Nephron (organoid): ENCODE results near the gene SERPINB10.

ENCODE experiments used
- H3K27ac Mint-ChIP-seq, 3 experiments: 2 replicates each; pipeline ENCODE4 v1.8.0; 2020; ENCODE audit warnings: mixed read lengths in 3 of 3, mild to moderate bottlenecking in 2 of 3, moderate library complexity in 1 of 3
- H3K27me3 Mint-ChIP-seq: 2 replicates; pipeline ENCODE4 v1.8.0; 2021; ENCODE audit warnings: low read depth, mild to moderate bottlenecking, moderate library complexity, mixed read lengths
- H3K36me3 Mint-ChIP-seq: 2 replicates; pipeline ENCODE4 v1.8.0; 2020; ENCODE audit warnings: low read depth, mixed read lengths
- H3K4me1 Mint-ChIP-seq: 2 replicates; pipeline ENCODE4 v1.8.0; 2020; ENCODE audit warnings: mixed read lengths
- H3K4me3 Mint-ChIP-seq, 3 experiments: 2 replicates each; pipeline ENCODE4 v1.8.0; 2020; ENCODE audit warnings: mild to moderate bottlenecking in 3 of 3, mixed read lengths in 3 of 3, moderate library complexity in 2 of 3
- H3K9me3 Mint-ChIP-seq: 2 replicates; pipeline ENCODE4 v1.8.0; 2020; ENCODE audit warnings: mixed read lengths
- TF ChIP-seq, protein P1 (sequence below), 3 experiments: fragments of 200-600 bp; sonication (generic); IDR thresholded peaks; one replicate each; pipeline ENCODE4 v1.5.0; 2021; ENCODE audit warnings: antibody characterized with exemption in 3 of 3; ENCODE audit not compliant: unreplicated experiment in 3 of 3

The SERPINB10 gene

DNA sequence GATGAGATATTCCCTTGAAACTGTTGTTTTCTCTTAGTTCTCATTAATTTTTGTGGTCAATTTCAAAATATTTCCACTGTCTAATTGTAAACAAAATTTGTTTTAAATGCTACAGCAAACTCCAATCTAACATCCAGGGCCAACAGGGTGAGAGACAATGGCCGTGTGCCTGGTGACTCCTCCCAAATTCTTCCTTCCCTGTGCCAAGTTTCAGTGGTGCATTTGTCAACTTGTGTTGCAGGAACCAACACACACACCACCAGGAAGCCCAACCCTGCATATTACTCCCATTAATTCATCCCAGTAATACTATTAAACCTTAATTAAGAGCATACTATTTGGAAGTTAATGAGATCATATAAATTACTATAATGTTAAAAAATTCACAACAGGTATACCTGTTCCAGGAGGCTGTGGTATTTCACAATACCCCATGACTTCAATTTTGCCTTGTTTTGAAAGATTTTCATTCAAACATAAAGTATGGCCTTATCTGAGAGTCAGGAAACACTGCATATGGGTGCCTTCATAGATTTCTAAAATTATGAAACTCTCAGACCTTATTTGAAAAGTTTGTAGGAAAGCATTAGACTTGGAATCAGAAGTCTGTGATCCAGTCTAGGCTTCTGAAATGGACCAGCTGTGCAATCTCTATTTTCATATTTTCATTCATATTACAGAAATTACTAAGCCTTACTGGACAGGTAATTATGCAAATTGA lies 19.1 kb upstream of the SERPINB10 start:
- Mint-ChIP-seq H3K9me3 (no peaks in the 10 kb centered on the region), H3K4me3 (no peak overlapping the region), H3K27ac (no peak overlapping the region), H3K36me3 (no peaks in the 10 kb centered on the region), H3K27me3 (peaks cover 4% of the 10 kb centered on the region), H3K4me1 (no peaks in the 10 kb centered on the region)
- TF ChIP-seq, protein P1, sequence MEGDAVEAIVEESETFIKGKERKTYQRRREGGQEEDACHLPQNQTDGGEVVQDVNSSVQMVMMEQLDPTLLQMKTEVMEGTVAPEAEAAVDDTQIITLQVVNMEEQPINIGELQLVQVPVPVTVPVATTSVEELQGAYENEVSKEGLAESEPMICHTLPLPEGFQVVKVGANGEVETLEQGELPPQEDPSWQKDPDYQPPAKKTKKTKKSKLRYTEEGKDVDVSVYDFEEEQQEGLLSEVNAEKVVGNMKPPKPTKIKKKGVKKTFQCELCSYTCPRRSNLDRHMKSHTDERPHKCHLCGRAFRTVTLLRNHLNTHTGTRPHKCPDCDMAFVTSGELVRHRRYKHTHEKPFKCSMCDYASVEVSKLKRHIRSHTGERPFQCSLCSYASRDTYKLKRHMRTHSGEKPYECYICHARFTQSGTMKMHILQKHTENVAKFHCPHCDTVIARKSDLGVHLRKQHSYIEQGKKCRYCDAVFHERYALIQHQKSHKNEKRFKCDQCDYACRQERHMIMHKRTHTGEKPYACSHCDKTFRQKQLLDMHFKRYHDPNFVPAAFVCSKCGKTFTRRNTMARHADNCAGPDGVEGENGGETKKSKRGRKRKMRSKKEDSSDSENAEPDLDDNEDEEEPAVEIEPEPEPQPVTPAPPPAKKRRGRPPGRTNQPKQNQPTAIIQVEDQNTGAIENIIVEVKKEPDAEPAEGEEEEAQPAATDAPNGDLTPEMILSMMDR (IDR thresholded peaks at IDR 0.05; ENCODE audit: unreplicated experiment in 3 of 3) = no peak

DNA sequence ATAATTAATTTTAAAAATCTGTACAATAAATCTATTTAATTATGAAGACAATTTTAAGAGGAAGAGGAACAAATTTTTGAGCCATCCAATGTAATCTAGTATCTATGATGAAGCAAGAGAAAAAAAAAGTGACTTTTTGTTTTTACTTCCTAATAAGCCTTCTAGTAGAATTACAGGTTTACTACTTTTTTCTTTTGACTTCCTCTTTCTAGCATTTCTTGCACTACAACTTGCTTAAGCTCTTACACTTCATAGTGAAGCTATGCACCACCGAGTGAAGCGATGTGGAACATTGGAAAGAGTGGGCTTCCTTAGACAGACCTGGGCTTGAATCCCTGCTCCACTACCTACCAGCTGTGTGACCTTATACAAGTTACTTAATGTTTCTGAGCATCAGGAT lies 18.1 kb upstream of the SERPINB10 start:
- H3K36me3 Mint-ChIP-seq = no peaks in the 10 kb centered on the region
- no peaks in the 10 kb centered on the region for H3K9me3 Mint-ChIP-seq
- no peak overlapping the region for H3K27ac Mint-ChIP-seq
- no peak overlapping the region for H3K4me3 Mint-ChIP-seq
- TF ChIP-seq, protein P1 (IDR thresholded peaks at IDR 0.05; ENCODE audit: unreplicated experiment in 3 of 3) = no peak
- H3K27me3 Mint-ChIP-seq = peaks cover 4% of the 10 kb centered on the region
- H3K4me1 Mint-ChIP-seq = no peaks in the 10 kb centered on the region

DNA sequence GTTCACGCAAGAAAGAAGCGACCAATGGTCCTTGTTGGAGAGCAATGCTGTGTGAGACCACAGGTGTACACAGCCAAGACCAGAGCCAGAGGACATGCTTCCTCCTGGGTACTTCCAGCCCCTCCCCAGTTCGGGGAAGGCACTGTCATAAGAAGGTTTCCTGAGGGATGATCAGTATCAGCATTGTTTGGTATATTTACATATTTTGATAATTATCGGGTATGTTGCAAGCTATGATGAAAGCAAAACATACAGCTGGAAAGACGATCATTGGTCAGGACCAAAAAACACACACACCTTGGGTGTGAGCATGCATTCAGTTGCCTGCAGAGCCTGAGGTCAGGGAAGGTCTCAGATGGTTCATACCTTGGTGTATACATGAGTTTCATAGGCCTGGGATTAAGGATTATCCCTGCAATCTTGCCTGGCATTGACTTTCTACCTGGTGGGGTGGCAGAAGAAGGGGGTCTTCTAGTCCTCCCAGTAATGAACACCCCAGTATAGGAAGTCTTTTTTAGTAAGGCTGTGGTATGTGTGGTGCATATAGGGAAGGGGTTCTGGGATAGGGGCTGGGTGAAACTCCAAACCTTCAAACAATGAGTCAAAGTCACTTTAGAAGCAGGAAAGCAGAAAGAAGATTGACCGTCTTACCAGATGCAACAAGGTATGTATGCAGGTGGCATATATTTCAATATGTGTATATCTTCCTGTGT lies 17.4 kb upstream of the SERPINB10 start:
- Mint-ChIP-seq H3K27ac (no peak overlapping the region), H3K9me3 (no peaks in the 10 kb centered on the region), H3K27me3 (peaks cover 4% of the 10 kb centered on the region), H3K36me3 (no peaks in the 10 kb centered on the region), H3K4me3 (no peak overlapping the region), H3K4me1 (no peaks in the 10 kb centered on the region)
- TF ChIP-seq, protein P1 (IDR thresholded peaks at IDR 0.05; ENCODE audit: unreplicated experiment in 3 of 3) = no peak

DNA sequence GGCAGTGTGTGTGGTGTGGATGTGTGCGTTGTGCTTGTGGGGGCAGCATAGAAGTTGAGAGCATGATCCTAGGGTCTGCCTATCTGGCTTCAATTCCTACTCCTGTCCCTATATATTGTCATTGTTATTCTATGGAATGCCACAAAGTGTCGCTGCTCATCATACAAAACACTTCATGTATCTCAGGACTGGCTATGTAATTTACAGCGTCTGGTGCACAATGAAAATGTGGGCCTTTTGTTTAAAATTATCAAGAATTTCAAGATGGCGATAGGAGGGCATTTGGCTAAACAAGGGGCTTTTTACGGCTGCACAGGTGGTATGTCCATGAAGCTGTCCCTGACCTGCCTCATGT lies 16.8 kb upstream of the SERPINB10 start:
- Mint-ChIP-seq H3K36me3 (no peaks in the 10 kb centered on the region), H3K27me3 (peaks cover 4% of the 10 kb centered on the region), H3K4me3 (no peak overlapping the region), H3K9me3 (no peaks in the 10 kb centered on the region), H3K27ac (no peak overlapping the region), H3K4me1 (no peaks in the 10 kb centered on the region)
- TF ChIP-seq, protein P1 (IDR thresholded peaks at IDR 0.05; ENCODE audit: unreplicated experiment in 3 of 3) = no peak

DNA sequence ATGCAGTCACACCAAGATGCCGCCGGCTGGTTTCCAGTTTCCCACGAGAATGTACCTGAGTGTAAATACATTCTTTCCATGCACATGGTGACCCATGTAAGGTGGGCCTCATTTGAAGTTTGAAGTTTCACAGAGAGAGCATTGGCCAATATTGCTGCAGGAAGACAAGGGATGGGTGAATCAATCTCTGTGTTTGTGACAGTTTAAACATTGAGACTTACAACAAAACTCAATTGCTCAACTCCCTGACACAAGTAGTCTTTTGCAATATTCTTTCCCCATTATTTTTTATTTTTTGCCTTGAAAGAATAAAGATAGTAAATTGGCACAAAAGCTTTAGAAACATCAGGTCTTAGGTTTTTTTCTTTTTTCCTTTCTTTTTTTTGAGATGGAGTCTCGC lies 15.2 kb upstream of the SERPINB10 start:
- Mint-ChIP-seq H3K27ac (no peak overlapping the region), H3K27me3 (peaks cover 4% of the 10 kb centered on the region), H3K4me3 (no peak overlapping the region), H3K9me3 (no peaks in the 10 kb centered on the region), H3K36me3 (no peaks in the 10 kb centered on the region), H3K4me1 (peaks cover 3% of the 10 kb centered on the region)
- TF ChIP-seq, protein P1 (IDR thresholded peaks at IDR 0.05; ENCODE audit: unreplicated experiment in 3 of 3) = no peak
